Breast epithelium (tissue), 3 donors: ENCODE data around the gene AAMDC.

Experiments
- CTCF ChIP-seq, 3 donors: fragments of 450-650 bp; IDR thresholded peaks; one replicate each; pipeline ENCODE4 v1.5.1; 2016 to 2017; ENCODE audit warnings: antibody characterized with exemption in 3 of 3, mild to moderate bottlenecking in 3 of 3, moderate library complexity in 3 of 3
- POLR2A ChIP-seq: fragments of 450-650 bp; IDR thresholded peaks from one replicate; pipeline ENCODE4 v1.6.1; 2016; ENCODE audit warnings: antibody characterized with exemption, mild to moderate bottlenecking, moderate library complexity
- POLR2AphosphoS5 ChIP-seq, 3 donors: sonication (generic); formaldehyde crosslinking; IDR thresholded peaks; one replicate each; pipeline ENCODE4 v1.6.1; 2017; ENCODE audit warnings: antibody characterized with exemption in 3 of 3

- TF ChIP-seq POLR2A (no peak), CTCF (IDR thresholded peaks at IDR 0.05) (no peak), POLR2AphosphoS5 (IDR thresholded peaks at IDR 0.05) (no peak)
Observed at GRCh38 chr11:77909277-77909676, 88.3 kb downstream of the AAMDC start.
